Activated T-cell treated with anti-CD3 and anti-CD28 coated beads, Interleukin-2, amount 50 U/mL, for 72 hours (primary cell): ENCODE measurements around the gene STK32B. TPM values are rescaled to one million over a fixed set of nuclear protein-coding genes. Genes with fewer than 3 reads are reported as not detected.
"Not testable (repeated sequence)": the region's sequence is repeated elsewhere in the genome, so short reads cannot be mapped to it uniquely, and the experiment has no call there.

Experiments
- ATAC-seq, 2 donors: fragments of 150-1000 bp; cut with Tn5 transposase; replicated peaks in 1 of 2; 2 replicates each; pipeline ENCODE4 v1.10.0; 2021; ENCODE audit warnings: moderate library complexity in 2 of 2, mild to moderate bottlenecking in 1 of 2
- DNase-seq, 2 donors: peaks; one replicate each; pipeline ENCODE4 v3.0.0; 2021 to 2022; ENCODE audit warnings: mixed read lengths in 1 of 2
- H3K27ac Mint-ChIP-seq: one replicate; pipeline ENCODE4 v1.8.0; 2022; ENCODE audit warnings: mild to moderate bottlenecking, moderate library complexity, mixed read lengths
- H3K27me3 Mint-ChIP-seq: one replicate; pipeline ENCODE4 v1.8.0; 2022; ENCODE audit warnings: low read depth, mixed read lengths
- H3K36me3 Mint-ChIP-seq, 2 donors: one replicate each; pipeline ENCODE4 v1.8.0; 2022; ENCODE audit warnings: mixed read lengths in 2 of 2, mild to moderate bottlenecking in 1 of 2; ENCODE audit not compliant: insufficient read depth in 2 of 2
- H3K4me1 Mint-ChIP-seq: one replicate; pipeline ENCODE4 v1.8.0; 2022; ENCODE audit warnings: low read depth, mixed read lengths
- H3K4me3 Mint-ChIP-seq, 2 donors: one replicate each; pipeline ENCODE4 v1.8.0; 2022; ENCODE audit warnings: mild to moderate bottlenecking in 2 of 2, mixed read lengths in 2 of 2, moderate library complexity in 2 of 2
- H3K9me3 Mint-ChIP-seq, 2 donors: one replicate each; pipeline ENCODE4 v1.8.0; 2022; ENCODE audit warnings: mixed read lengths in 2 of 2
- total RNA-seq, 2 donors: library from RNA; stranded (reverse); gene quantifications; one replicate each; pipeline ENCODE4 v1.2.3, GENCODE V29; 2022

STK32B gene
- total RNA-seq, 2 donors from 2014 or later = not detected

DNA sequence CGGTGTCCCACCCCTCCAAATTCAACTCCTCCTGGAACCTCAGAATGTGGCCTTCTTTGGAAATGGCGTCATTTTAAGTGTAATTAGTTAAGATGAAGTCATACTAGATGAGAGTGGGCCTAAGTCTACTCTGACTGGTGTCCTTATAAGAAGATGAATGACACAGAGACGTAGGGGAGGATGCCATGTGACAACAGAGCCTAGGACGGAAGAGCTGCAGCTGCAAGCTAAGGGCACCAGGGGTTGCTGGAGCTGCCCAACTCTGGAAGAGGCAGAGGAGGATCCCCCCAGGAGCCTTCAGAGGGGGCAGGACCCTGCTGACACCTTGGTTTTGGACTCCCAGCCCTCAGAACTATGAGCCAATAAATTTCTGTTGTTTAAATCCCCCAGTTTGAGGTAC lies 115.1 kb downstream of the STK32B start:
- Mint-ChIP-seq H3K27me3 (peaks cover 5% of the 10 kb centered on the region), H3K27ac (no peak overlapping the region), H3K36me3 (no peaks in the 10 kb centered on the region), H3K4me3 (no peak overlapping the region), H3K4me1 (no peaks in the 10 kb centered on the region), H3K9me3 (peaks cover 0 to 2% of the 10 kb centered on the region in 2 donors)
- no peak for ATAC-seq
- DNase-seq = no peak

DNA sequence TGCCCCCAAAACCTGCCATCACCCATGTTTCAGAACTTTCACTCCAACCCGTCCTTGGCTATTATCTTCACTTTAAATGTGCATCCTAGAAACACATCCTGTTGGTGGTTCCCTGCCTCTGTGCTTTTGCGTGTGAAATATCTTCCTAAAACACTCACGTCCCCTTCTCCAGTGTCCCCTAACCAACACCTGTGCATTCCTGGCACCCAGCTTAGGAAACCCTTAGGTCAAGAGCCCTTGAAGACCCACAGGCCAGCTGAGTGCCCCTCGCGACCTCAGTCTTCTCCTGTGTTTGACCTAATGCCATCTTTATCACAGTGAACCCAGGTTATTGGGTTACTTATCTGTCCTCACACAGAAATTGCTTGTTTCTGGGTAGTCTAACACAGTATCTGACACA lies 117.6 kb downstream of the STK32B start:
- Mint-ChIP-seq H3K36me3 (no peaks in the 10 kb centered on the region), H3K9me3 (peaks cover 0 to 2% of the 10 kb centered on the region in 2 donors), H3K4me1 (no peaks in the 10 kb centered on the region), H3K27me3 (no peaks in the 10 kb centered on the region), H3K27ac (no peak overlapping the region), H3K4me3 (no peak overlapping the region)
- DNase-seq = no peak
- no peak for ATAC-seq

- H3K9me3 Mint-ChIP-seq, H3K27me3 Mint-ChIP-seq, ATAC-seq, DNase-seq, H3K4me3 Mint-ChIP-seq, H3K36me3 Mint-ChIP-seq, H3K27ac Mint-ChIP-seq, H3K4me1 Mint-ChIP-seq: not testable (repeated sequence)
Measured at GRCh38 chr4:5175836-5176235, 124.6 kb downstream of the STK32B start.

DNA sequence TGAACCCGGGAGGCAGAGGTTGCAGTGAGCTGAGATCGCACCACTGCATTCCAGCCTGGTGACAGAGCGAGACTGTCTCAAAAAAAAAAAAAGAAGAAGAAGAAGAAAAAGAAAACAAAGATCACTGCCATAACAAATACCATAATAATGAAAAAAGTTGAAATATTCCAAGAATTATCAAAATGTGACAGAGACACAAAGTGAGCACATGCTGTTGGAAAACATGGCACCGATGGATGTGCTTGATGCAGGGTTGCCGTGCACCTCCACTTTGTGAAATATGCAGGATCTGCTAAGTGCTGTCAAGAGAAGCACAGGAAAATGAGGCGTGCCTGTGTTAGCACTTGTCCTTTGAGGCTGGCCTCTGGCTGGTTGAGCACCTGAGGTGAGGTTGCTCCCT lies 133.3 kb downstream of the STK32B start:
- ATAC-seq (no peak), DNase-seq (no peak)
- no peak overlapping the region for H3K27ac Mint-ChIP-seq
- no peaks in the 10 kb centered on the region for H3K27me3 Mint-ChIP-seq
- H3K9me3 Mint-ChIP-seq = no peaks in the 10 kb centered on the region
- H3K4me3 Mint-ChIP-seq = no peak overlapping the region
- no peaks in the 10 kb centered on the region for H3K4me1 Mint-ChIP-seq
- no peaks in the 10 kb centered on the region for H3K36me3 Mint-ChIP-seq

DNA sequence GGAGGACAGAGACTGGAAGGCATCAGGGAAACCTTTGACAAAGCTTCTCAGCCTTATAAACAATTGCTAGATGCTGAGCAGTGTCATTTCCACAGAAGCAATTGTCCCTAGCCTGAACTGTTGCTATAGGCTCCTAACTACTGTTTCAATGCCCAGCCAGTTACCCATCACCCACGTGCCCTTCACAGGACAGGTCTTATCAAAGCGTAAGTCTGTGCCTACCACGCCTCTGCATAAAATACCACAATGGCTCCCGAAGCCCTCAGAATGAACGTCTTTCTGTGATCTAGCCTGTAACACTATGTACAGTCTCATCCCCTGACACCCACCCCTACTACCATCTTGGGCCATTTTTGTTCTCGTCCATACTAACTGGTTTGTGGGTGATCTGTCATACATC lies 134.3 kb downstream of the STK32B start:
- no peak for DNase-seq
- Mint-ChIP-seq H3K36me3 (no peaks in the 10 kb centered on the region), H3K27me3 (no peaks in the 10 kb centered on the region), H3K27ac (no peak overlapping the region), H3K4me3 (no peak overlapping the region), H3K4me1 (no peaks in the 10 kb centered on the region), H3K9me3 (no peaks in the 10 kb centered on the region)
- ATAC-seq = no peak

DNA sequence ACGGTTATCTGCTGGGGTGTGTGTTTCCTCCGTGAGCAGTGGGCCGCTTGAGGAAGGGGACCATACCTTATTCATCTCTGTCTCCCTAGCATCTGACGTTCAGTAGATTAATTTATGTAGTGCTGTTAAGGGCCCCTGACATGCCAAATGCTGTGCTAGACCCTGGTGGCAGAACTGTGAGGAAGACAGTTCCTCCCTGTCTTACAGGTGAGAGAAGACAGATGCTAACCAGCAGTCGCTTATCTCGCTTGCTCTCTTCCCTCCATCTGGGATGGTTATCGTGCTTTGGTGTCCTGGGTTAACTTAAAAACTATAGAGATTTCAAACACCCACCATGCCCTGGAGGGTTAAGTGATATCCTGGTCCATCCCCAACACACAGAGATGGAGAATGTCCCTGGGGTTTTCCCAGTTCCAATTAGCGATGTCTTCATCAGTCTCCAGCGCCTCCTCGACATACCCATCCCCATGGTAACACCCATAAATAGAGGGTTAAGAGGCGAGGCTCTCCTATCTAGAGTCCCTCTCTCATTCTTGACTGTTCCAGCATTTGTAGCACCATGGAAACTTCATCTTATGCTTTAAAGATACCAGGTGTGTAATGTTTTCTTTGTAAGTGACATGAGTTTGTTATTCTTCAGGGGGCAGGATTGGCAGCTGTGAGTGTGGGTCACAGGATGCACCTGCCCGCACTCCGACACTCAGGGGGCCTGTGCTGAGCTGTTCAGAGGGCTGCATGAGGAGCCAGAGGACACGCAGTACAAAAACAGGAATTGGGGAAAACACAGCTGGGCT lies 135.2 kb downstream of the STK32B start:
- Mint-ChIP-seq H3K9me3 (no peaks in the 10 kb centered on the region), H3K27me3 (no peaks in the 10 kb centered on the region), H3K4me1 (no peaks in the 10 kb centered on the region), H3K4me3 (no peak overlapping the region), H3K36me3 (no peaks in the 10 kb centered on the region), H3K27ac (no peak overlapping the region)
- ATAC-seq (no peak), DNase-seq (no peak)

DNA sequence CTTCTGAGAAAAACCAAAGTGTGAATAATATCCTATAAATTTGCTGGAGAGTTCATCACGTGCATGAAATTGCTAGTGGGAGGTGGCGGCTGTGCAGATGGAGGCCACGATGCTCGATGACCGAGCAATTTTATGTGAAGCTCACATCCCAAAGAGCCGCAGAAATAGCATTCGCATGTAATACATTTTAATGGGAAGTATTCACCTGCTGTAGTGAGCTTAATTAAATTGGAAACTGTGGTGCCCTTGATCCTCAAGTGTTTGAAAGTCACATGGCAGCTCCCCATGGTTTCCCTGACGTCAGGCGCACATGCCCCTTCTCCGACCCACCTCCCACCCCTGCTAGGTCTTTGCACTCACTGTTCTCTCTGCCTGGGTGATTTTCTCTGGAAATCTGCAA lies 136.8 kb downstream of the STK32B start:
- no peaks in the 10 kb centered on the region for H3K27me3 Mint-ChIP-seq
- no peaks in the 10 kb centered on the region for H3K4me1 Mint-ChIP-seq
- H3K36me3 Mint-ChIP-seq = no peaks in the 10 kb centered on the region
- H3K27ac Mint-ChIP-seq = no peak overlapping the region
- ATAC-seq (no peak), DNase-seq (no peak)
- H3K9me3 Mint-ChIP-seq = no peaks in the 10 kb centered on the region
- no peak overlapping the region for H3K4me3 Mint-ChIP-seq

DNA sequence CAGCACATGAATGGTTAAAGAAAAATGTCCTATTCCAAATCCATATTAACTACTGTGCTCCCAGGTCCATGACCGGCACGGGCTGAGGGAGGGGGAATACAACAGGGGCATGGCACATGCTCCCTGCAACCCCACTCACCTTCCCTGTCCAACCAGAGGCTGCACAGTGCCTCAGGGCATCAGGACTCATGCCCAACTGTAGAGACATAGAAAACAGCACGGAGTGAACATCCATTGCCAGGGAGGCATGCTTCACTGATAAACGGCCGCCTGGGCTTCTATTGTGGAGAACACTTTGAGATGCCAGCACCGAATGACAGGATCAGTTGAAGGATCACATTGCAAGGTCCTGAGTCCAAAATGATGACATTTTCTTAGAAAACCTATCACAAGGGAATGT lies 140.6 kb downstream of the STK32B start:
- Mint-ChIP-seq H3K9me3 (no peaks in the 10 kb centered on the region), H3K27ac (no peak overlapping the region), H3K4me1 (no peaks in the 10 kb centered on the region), H3K36me3 (no peaks in the 10 kb centered on the region), H3K4me3 (no peak overlapping the region), H3K27me3 (no peaks in the 10 kb centered on the region)
- DNase-seq = no peak
- no peak for ATAC-seq

DNA sequence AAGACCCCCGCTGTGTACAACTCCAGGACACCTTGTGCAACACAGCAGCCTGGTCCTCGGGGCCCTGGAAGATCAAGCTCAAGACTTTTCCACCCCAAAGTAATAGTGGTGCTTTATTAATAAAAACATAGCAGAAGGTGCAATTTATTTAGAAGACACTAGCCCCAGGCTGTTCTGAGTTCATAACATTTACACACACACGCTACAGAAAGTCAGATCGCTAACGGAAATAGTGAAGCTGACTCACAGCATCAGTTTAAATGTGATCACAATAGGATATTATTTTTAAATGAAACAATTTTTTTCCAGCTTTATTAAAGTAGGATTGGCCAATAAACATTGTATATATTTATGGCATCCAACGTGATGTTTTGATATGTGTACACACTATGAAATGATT lies 141.0 kb downstream of the STK32B start:
- no peaks in the 10 kb centered on the region for H3K27me3 Mint-ChIP-seq
- no peak overlapping the region for H3K27ac Mint-ChIP-seq
- no peaks in the 10 kb centered on the region for H3K36me3 Mint-ChIP-seq
- H3K4me1 Mint-ChIP-seq = no peaks in the 10 kb centered on the region
- H3K4me3 Mint-ChIP-seq = no peak overlapping the region
- no peaks in the 10 kb centered on the region for H3K9me3 Mint-ChIP-seq
- ATAC-seq = no peak
- no peak for DNase-seq

GRCh38 chr4:5192678-5193077 lies 141.4 kb downstream of the STK32B start:
- Mint-ChIP-seq H3K4me3 (no peak overlapping the region), H3K27ac (no peak overlapping the region), H3K9me3 (no peaks in the 10 kb centered on the region), H3K4me1 (no peaks in the 10 kb centered on the region), H3K36me3 (no peaks in the 10 kb centered on the region), H3K27me3 (no peaks in the 10 kb centered on the region)
- ATAC-seq = no peak
- no peak for DNase-seq

DNA sequence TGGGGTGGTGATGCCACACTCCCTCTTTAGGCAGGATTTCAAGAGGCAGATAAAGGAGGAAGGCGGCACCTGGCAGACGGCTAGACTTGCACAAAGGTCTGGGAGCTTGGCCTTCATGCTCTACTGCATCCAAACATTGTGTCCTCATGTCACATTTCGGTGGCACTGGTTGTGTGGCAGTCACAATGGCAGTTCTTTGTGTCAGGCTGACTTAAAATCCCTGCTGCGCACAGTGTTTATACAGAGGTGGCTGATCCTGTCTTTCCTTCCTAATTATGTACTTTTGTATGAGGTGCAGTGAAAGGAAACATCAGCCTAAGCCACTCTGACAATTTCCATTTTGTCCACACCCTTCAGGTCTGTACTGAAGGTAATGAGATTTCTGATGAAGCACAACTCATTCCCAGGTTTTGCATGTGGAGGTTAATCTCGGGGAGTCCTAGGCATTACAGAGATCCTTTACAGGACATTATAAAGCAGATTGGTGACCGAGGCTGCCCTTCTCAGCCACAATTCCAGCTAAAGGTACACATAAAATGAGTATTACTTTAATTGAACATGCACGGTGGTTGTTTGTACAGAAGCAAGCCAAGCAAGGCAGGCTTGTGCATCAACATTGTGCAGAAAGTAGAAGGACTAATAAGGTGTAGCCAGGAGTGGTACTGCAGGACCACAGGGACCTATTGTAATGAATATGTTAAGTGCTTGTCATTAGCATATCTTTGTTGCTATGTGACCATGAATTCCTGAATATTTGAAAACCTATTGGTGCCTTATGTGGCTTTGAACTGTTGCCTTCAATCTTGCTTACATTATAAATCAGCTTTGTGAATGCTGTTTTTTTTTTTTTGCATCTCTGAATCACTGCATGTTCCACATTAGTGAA lies 147.6 kb downstream of the STK32B start:
- Mint-ChIP-seq H3K36me3 (no peaks in the 10 kb centered on the region), H3K4me1 (no peaks in the 10 kb centered on the region), H3K9me3 (peaks cover 0 to 4% of the 10 kb centered on the region in 2 donors), H3K27me3 (no peaks in the 10 kb centered on the region), H3K27ac (no peak overlapping the region), H3K4me3 (no peak overlapping the region)
- DNase-seq = no peak
- ATAC-seq = no peak

GRCh38 chr4:5199912-5200311 lies 148.6 kb downstream of the STK32B start:
- H3K9me3 Mint-ChIP-seq = peaks cover 0 to 7% of the 10 kb centered on the region in 2 donors
- H3K4me1 Mint-ChIP-seq = no peaks in the 10 kb centered on the region
- ATAC-seq = no peak
- no peak overlapping the region for H3K4me3 Mint-ChIP-seq
- no peaks in the 10 kb centered on the region for H3K36me3 Mint-ChIP-seq
- no peak for DNase-seq
- H3K27ac Mint-ChIP-seq = no peak overlapping the region
- H3K27me3 Mint-ChIP-seq = no peaks in the 10 kb centered on the region

DNA sequence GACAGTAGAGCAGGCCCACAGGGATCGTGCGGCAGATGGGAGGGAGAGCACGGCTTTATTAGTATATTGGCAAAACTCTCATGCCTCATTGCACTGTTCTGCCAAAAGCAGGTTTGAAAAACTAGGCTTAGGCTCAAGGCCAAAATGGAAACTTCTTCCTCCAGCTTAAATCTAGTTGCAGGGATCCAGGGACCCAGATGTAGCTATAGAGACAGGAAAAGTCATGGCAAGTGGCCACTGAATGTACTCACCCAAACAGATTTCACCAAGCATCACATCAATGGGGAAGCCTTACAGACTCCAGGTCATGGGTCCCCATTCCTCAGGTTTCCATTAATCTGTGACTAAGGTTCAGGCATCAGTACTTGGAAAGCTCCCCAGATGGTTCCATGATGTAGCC lies 149.2 kb downstream of the STK32B start:
- DNase-seq (no peak), ATAC-seq (no peak)
- Mint-ChIP-seq H3K4me3 (no peak overlapping the region), H3K9me3 (peaks cover 0 to 7% of the 10 kb centered on the region in 2 donors), H3K27ac (no peak overlapping the region), H3K4me1 (no peaks in the 10 kb centered on the region), H3K27me3 (no peaks in the 10 kb centered on the region), H3K36me3 (no peaks in the 10 kb centered on the region)
